AG04450 (cell line): Measurements from ENCODE around the gene RMND5A. TPM values are rescaled to one million over a fixed set of nuclear protein-coding genes. Genes with fewer than 3 reads are reported as not detected.

Experiments
- CTCF ChIA-PET: fragments of 300-600, 350-600 bp; formaldehyde crosslinking; extraction: SDS; loops from one replicate; lab custom pipeline; 2022; ENCODE audit warnings: antibody characterized with exemption, inconsistent platforms; lab: Charles Lee
- POLR2A ChIA-PET: fragments of 350-600 bp; formaldehyde crosslinking; extraction: SDS; loops from one replicate; lab custom pipeline; 2021; ENCODE audit warnings: antibody characterized with exemption, inconsistent platforms; lab: Yijun Ruan, JAX
- DNase-seq: peaks from one replicate; pipeline ENCODE4 v3.0.0-alpha.2; 2011; ENCODE audit warnings: low read depth, low spot score
- H3K27ac ChIP-seq: one replicate; pipeline ENCODE4 v1.5.1; 2012; ENCODE audit warnings: low read depth, low read length, control low read depth
- H3K27me3 ChIP-seq: one replicate; pipeline ENCODE4 v1.6.0; 2012; ENCODE audit warnings: low read length; ENCODE audit not compliant: control insufficient read depth, insufficient read depth
- H3K4me3 ChIP-seq: 2 replicates; pipeline ENCODE4 v1.5.1; 2011; ENCODE audit warnings: mild to moderate bottlenecking, low read depth, low read length, control low read depth
- H3K9me3 ChIP-seq: 2 replicates; pipeline ENCODE4 v1.5.1; 2012; ENCODE audit warnings: low read length; ENCODE audit not compliant: control insufficient read depth, insufficient read depth
- polyA plus RNA-seq: library from polyadenylated mRNA; depleted of rRNA; stranded (reverse); fragments of >200 nt; gene quantifications from 2 replicates; pipeline ENCODE4 v1.2.3, GENCODE V29; 2011; rRNA removed
- TF ChIP-seq, protein P1 (sequence below): IDR thresholded peaks from 2 replicates; pipeline ENCODE4 v1.5.1; 2011; ENCODE audit warnings: low read depth, low read length, control low read depth, inconsistent platforms

The RMND5A gene
- polyA plus RNA-seq, 1 experiment: 19.1 TPM

DNA sequence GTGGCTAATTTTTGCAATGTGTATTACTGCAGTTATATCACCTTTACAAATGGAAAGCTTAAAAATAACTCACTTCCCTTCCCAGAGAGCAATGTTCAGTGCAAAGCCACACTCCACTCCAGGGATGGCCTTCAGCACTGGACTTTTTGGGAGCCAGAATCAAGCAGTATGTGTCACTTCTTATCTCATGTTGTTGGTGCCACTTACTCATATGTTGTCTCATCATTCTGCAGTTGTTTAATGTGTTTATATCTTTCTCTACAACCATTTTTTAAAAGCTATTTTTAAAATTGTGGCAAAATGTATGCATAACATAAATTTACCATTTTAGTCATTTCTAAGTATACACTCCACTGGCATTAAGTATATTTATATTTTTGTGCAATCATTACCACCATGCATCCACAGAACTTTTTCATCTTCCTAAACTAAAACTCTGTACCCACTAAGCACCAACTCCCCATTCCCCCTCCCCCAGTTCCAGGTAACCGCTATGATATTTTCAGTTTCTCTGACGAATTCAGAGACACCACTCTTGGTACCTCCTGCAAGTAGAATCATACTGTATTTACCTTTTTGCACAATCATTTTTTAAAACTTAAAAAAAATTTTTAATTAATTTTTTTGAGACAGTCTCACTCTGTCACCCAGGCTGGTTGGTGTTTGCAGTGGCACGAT lies 102.7 kb downstream of the RMND5A start:
- no peak for DNase-seq
- Histone ChIP-seq H3K27me3 (peaks cover 9% of the 10 kb centered on the region), H3K27ac (no peak overlapping the region), H3K9me3 (no peaks in the 10 kb centered on the region), H3K4me3 (no peak overlapping the region)
- ChIA-PET CTCF (no interaction called here), POLR2A (no interaction called here)
- TF ChIP-seq, protein P1, sequence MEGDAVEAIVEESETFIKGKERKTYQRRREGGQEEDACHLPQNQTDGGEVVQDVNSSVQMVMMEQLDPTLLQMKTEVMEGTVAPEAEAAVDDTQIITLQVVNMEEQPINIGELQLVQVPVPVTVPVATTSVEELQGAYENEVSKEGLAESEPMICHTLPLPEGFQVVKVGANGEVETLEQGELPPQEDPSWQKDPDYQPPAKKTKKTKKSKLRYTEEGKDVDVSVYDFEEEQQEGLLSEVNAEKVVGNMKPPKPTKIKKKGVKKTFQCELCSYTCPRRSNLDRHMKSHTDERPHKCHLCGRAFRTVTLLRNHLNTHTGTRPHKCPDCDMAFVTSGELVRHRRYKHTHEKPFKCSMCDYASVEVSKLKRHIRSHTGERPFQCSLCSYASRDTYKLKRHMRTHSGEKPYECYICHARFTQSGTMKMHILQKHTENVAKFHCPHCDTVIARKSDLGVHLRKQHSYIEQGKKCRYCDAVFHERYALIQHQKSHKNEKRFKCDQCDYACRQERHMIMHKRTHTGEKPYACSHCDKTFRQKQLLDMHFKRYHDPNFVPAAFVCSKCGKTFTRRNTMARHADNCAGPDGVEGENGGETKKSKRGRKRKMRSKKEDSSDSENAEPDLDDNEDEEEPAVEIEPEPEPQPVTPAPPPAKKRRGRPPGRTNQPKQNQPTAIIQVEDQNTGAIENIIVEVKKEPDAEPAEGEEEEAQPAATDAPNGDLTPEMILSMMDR: no peak

DNA sequence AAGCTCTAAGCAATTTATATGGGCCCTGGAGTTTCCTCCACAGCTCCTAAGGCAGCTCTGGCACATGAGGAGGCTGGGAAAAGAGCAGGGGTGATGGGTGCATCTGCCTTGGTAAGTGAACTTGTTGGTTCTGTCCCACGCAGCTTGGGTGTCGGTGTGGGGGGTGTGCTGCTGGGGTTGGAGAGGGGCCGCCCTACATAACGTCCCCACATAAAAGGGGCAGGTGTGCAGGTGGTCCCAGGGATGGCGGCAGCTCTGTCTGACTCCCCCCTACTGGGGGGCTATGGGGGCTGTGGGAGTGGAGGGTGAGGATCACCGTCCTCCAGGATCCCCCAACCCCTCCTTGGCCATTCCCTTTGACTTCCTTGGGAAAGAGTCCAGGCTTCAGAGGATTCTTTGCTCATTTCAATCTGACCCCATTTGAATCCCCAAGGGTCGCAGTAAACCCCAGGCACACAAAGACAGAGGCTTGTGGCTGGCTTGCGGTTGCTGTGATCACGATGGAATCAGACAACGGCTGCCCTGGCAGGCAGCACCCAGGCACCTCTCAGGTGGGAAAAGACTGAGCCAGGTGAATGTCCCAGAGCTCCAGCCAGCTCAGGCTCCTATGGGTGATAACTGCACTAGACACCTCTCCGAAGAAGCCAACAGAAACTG lies 105.1 kb downstream of the RMND5A start:
- Histone ChIP-seq H3K4me3 (no peak overlapping the region), H3K9me3 (no peaks in the 10 kb centered on the region), H3K27me3 (peaks cover 10% of the 10 kb centered on the region), H3K27ac (no peak overlapping the region)
- TF ChIP-seq, protein P1: no peak
- no peak for DNase-seq
- CTCF ChIA-PET: no interaction called here
- POLR2A ChIA-PET: no interaction called here

DNA sequence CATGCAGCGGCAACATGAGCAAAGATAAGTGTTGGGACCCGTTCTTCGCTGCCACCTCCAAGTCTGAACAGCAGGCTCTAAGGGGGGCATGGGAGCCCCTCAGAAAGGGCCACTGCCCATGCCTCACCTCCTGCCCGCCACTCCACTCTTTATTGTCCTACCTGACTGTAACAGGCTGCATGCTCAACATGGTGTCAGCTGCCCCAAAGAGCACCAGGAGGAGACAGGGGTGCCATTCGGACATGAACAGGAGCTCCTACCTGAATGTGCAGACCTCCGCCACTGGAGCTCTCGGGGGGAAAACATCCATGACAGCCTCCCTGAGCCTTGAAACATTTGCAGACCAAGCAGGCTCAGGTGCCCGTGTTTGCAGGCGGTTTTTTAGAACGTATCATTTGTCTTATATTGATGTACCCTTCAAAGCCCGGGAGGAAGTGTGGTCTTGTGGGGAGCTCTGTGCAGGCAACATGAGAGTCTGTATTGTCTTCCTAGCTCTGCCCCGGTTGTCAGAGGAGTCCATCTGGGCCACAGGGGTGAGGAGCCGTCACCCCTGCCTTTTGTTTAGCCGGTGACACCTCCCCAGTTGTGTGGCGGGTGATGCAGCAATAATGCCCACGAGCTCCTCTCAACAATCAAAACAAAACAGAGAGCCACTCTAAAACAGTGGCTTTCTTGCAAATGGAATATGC lies 105.7 kb downstream of the RMND5A start:
- TF ChIP-seq, protein P1: no peak
- peaks cover 10% of the 10 kb centered on the region for H3K27me3 ChIP-seq
- no peak for DNase-seq
- H3K27ac ChIP-seq: no peak overlapping the region
- no peak overlapping the region for H3K4me3 ChIP-seq
- POLR2A ChIA-PET: no interaction called here
- CTCF ChIA-PET: no interaction called here
- H3K9me3 ChIP-seq: no peaks in the 10 kb centered on the region

DNA sequence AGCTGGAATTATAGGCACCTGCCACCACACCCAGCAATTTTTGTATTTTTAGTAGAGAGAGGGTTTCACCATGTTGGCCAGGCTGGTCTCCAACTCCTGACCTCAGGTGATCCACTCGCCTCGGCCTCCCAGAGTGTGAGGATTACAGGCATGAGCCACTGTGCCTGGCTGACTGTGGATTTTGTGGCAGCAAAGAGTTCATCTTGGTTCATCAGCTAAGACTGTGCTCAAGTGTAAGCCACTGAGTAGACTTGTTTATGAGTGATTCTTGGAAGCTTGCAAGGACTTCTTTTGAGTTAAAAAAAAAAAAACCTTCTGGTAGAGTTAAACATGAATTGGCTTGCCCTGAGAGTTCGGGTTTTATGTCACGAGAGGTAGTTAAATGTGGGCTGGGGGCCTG lies 106.9 kb downstream of the RMND5A start:
- Histone ChIP-seq H3K27me3 (peaks cover 10% of the 10 kb centered on the region), H3K9me3 (no peaks in the 10 kb centered on the region), H3K4me3 (no peak overlapping the region), H3K27ac (no peak overlapping the region)
- TF ChIP-seq, protein P1: no peak
- ChIA-PET CTCF (no interaction called here), POLR2A (no interaction called here)
- DNase-seq: no peak

Other genes starting within 250 kb of the RMND5A start
- 125 and 154 TPM in 2 replicates for gene CHMP3, start 156.8 kb upstream of the RMND5A start, polyA plus RNA-seq
- gene RNF103, start 96.4 kb upstream of the RMND5A start, polyA plus RNA-seq: 12.6 and 17.6 TPM in 2 replicates
- not detected in 2 replicates for gene CD8A, start 70.6 kb downstream of the RMND5A start, polyA plus RNA-seq
- gene CD8B, start 141.6 kb downstream of the RMND5A start, polyA plus RNA-seq: not detected in 2 replicates
- 0.16 and 0.48 TPM in 2 replicates for gene RGPD1, start 221.8 kb downstream of the RMND5A start, polyA plus RNA-seq